WI38 (cell line): ENCODE results near the gene FOXQ1.

ENCODE experiments used
- H3K4me3 ChIP-seq: 2 replicates; pipeline ENCODE4 v1.5.1; 2011; ENCODE audit warnings: low read depth, mild to moderate bottlenecking, control low read depth, low read length
- TF ChIP-seq, protein P1 (sequence below): IDR thresholded peaks from 2 replicates; pipeline ENCODE4 v1.5.1; 2012; ENCODE audit warnings: low read depth, mild to moderate bottlenecking, control low read depth, low read length

The FOXQ1 gene

GRCh38 chr6:1327630-1328029, 15.7 kb downstream of the FOXQ1 start:
- TF ChIP-seq, protein P1, sequence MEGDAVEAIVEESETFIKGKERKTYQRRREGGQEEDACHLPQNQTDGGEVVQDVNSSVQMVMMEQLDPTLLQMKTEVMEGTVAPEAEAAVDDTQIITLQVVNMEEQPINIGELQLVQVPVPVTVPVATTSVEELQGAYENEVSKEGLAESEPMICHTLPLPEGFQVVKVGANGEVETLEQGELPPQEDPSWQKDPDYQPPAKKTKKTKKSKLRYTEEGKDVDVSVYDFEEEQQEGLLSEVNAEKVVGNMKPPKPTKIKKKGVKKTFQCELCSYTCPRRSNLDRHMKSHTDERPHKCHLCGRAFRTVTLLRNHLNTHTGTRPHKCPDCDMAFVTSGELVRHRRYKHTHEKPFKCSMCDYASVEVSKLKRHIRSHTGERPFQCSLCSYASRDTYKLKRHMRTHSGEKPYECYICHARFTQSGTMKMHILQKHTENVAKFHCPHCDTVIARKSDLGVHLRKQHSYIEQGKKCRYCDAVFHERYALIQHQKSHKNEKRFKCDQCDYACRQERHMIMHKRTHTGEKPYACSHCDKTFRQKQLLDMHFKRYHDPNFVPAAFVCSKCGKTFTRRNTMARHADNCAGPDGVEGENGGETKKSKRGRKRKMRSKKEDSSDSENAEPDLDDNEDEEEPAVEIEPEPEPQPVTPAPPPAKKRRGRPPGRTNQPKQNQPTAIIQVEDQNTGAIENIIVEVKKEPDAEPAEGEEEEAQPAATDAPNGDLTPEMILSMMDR, result no peak
- H3K4me3 ChIP-seq, result no peak overlapping the region

GRCh38 chr6:1328129-1328800, 16.4 kb downstream of the FOXQ1 start:
- TF ChIP-seq, protein P1, result no peak
- H3K4me3 ChIP-seq, result no peak overlapping the region

DNA sequence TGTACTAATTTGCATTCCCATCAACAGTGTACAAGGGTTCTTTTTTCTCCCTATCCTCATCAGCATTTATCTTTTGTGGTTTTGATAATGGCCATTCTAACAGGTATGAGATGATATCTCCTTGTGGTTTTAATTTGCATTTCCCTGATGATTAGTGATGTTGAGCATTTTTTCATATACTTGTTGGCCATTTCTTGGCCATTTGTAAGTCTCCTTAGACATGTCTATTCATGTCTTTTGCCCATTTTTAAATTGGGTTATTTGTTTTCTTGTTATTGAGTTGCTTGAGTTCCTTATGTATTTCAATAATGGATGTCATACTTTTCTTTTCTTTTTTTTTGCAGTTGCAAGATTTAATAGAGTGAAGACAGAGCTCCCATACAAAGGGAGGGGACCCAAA, 17.8 kb downstream of the FOXQ1 start:
- TF ChIP-seq, protein P1, result no peak
- H3K4me3 ChIP-seq, result no peak overlapping the region

DNA sequence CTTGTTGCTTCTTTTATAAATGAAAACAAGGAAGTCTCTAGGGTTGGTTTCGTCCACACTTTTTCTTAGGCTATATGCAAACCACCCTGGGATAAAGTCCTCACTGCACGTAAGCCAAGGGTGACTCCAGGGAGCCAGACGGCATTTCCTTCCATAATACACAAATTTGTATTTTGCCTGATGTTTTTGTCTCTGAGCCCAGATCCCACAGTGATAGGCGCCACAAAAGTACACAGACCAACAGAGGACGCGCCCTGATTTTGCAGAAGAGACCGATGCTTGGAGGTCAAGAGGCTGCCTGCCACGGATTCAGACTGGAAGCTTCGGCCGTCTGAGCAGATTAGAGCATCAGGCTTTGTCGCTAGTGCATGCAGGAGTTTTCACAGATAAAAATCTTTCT, 22.8 kb downstream of the FOXQ1 start:
- H3K4me3 ChIP-seq, result no peak overlapping the region

GRCh38 chr6:1335367-1336037, 23.6 kb downstream of the FOXQ1 start:
- TF ChIP-seq, protein P1, result no peak
- H3K4me3 ChIP-seq, result no peak overlapping the region

More for the DNA sequence above, 22.8 kb downstream of the FOXQ1 start:
- TF ChIP-seq, protein P1, result no peak

DNA sequence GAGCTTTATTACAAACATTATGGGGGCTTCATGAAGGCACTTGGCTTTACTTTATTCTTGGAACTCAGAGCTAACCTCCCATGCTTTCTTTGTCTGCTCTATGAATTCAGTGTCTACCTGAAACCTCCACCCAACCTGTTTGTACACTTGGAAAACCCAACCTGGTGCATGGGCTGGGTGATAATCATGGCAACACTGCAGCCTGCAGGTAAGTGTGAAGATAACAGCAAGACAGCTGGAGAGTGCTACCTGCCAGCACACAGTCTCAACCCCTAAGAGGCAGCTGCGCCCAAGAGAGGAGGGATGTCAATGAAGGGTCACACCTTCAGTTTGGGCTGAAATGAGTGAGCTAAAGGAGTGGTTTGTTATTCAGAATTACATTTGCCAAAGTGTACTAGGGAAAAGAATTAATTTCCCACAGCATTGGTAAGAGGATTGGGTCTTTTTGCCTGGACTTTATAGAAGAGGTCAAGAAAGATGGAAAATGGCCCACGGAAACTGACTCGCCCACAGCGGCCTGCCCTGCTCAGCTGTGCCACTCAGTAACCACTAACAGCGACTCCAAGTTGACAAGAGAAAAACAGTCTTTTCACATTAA, 24.4 kb downstream of the FOXQ1 start:
- TF ChIP-seq, protein P1, result no peak
- no peak overlapping the region for H3K4me3 ChIP-seq

DNA sequence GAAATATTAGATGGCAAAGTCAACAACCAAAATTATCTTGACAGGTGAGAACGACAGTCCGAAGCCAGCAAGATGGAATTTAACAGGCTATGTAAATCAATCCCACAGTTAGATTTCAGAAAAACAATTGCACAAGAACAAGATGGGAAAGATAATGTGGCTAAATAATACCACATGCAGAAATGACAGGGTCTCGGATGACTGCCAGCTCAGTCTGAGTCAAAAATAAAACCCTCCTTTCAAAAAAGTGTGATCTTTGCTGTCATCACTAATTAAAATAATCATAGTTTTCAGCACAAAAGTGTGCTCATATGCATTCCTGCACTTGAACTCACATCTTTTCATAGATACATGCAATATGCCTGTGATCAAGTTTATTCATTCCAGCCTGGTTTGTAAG, 25.9 kb downstream of the FOXQ1 start:
- H3K4me3 ChIP-seq, result no peak overlapping the region
- TF ChIP-seq, protein P1, result no peak
